ENCODE measurements around the gene NCAPD2. TPM values are rescaled to one million over a fixed set of nuclear protein-coding genes. Genes with fewer than 3 reads are reported as not detected.

The NCAPD2 gene
- total and polyA plus RNA-seq, 2 donors (not counting 1 experiment from before 2014, with no cell fraction given): 19.9 to 42.1 TPM

DNA sequence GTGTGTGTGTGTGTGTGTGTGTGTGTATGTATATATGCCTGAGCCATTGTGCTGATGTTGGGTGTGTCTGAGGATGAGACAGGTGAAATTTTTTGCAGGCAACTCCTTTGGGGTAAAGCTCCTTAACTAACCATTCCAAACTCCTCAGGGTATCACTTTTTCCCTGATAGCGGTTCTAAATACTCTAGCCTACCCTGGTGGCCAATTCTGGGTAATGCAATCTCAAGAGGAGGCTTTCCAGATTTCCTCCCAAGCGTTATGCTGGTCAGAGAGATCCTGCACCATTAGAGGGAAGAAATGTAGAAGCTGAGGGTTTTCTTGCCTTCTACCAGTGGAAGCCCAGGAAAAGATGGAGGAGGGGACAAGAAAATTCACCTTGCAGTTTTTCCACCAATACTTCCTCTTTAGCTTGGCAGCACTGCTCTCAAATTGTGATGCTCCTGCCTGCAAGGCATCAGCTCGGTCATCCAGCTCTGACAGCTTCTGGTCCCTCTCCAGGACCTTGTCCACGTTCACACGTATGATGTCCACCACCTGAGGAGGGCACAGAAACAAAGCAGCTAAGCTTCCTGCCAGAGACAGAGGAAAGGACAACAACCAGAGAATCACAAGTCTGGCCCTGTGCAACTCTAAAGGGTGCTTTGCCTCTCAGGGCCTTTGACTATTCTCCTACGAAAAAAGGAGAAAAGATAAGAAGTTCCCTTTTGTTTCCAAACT lies 28.3 kb upstream of the NCAPD2 start:
- H3K9me3 ChIP-seq (ENCODE audit: control extremely low read depth in 1 of 3, control insufficient read depth in 2 of 3, insufficient read depth in 1 of 3, low read length in 2 of 3): no peaks in the 10 kb centered on the region
- POLR2A ChIA-PET: interaction anchor here (0.6 to 2.2 kb wide), 9 partner anchors 19 to 148 kb away, joined by 3 to 33 read pairs (median 3); partner anchors contain the start of genes GAPDH and MRPL51
- ATAC-seq (ENCODE audit: low read depth): no peak
- Mint-ChIP-seq H3K4me3 (no peak overlapping the region), H3K9me3 (ENCODE audit: insufficient read depth) (no peaks in the 10 kb centered on the region), H3K27ac (peak overlapping the region; percentile 92), H3K27me3 (no peaks in the 10 kb centered on the region), H3K4me1 (peaks cover 87% of the 10 kb centered on the region)
- H3K27ac ChIP-seq (ENCODE audit: low read length in 2 of 2): peak overlapping the region; percentile 7 to 13
- H3K4me2 ChIP-seq (replicated peaks; ENCODE audit: low read depth, low read length, poor library complexity, severe bottlenecking): no peak overlapping the region
- H3K27me3 ChIP-seq (replicated peaks in 1 of 4; ENCODE audit: control extremely low read depth in 1 of 4, control insufficient read depth in 3 of 4, insufficient read depth in 4 of 4, low read length in 3 of 4): no peaks in the 10 kb centered on the region
- DNase-seq: peak; percentile 75
- intact Hi-C loops (cut with micrococcal nuclease): loop anchor here (1.0 to 10.0 kb wide), 3 partner anchors 42 to 131 kb away; no protein-coding TSS in a partner anchor
- H3K4me3 ChIP-seq (ENCODE audit: control extremely low read depth in 1 of 5, extremely low read depth in 1 of 5, insufficient read depth in 1 of 5, low read depth in 2 of 5, low read length in 4 of 5): no peak overlapping the region
- H3K36me3 ChIP-seq (replicated peaks in 1 of 2; ENCODE audit: control extremely low read depth in 1 of 2, control insufficient read depth in 1 of 2, extremely low read depth in 1 of 2, insufficient read depth in 2 of 2, low read length in 1 of 2): peaks cover 4 to 49% of the 10 kb centered on the region in 2 experiments
- TF ChIP-seq, protein P1, sequence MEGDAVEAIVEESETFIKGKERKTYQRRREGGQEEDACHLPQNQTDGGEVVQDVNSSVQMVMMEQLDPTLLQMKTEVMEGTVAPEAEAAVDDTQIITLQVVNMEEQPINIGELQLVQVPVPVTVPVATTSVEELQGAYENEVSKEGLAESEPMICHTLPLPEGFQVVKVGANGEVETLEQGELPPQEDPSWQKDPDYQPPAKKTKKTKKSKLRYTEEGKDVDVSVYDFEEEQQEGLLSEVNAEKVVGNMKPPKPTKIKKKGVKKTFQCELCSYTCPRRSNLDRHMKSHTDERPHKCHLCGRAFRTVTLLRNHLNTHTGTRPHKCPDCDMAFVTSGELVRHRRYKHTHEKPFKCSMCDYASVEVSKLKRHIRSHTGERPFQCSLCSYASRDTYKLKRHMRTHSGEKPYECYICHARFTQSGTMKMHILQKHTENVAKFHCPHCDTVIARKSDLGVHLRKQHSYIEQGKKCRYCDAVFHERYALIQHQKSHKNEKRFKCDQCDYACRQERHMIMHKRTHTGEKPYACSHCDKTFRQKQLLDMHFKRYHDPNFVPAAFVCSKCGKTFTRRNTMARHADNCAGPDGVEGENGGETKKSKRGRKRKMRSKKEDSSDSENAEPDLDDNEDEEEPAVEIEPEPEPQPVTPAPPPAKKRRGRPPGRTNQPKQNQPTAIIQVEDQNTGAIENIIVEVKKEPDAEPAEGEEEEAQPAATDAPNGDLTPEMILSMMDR (IDR thresholded peaks at IDR 0.05): peak; percentile 81
- no peak for TF ChIP-seq EZH2 (IDR thresholded peaks at IDR 0.05; ENCODE audit: borderline replicate concordance, insufficient read depth, low read depth, low read length, poor library complexity, severe bottlenecking)
- no peak overlapping the region for H3K9ac ChIP-seq (ENCODE audit: low read length)
- CTCF ChIA-PET: interaction anchor here (0.6 to 8.9 kb wide), 34 partner anchors 8 to 477 kb away, joined by 3 to 383 read pairs (median 6); partner anchors contain the start of genes CD27, GAPDH, IFFO1 and MRPL51
- peaks cover 19% of the 10 kb centered on the region for H4K20me1 ChIP-seq (ENCODE audit: control insufficient read depth, insufficient read depth, low read length, poor library complexity, severe bottlenecking)
- H2AFZ ChIP-seq (ENCODE audit: insufficient read depth, low read depth, low read length, poor library complexity, severe bottlenecking): no peak overlapping the region
- H3K4me1 ChIP-seq (ENCODE audit: control insufficient read depth in 2 of 2, insufficient read depth in 2 of 2, low read length in 2 of 2): peaks cover 61 to 87% of the 10 kb centered on the region in 2 donors
- peaks cover 55% of the 10 kb centered on the region for H3K79me2 ChIP-seq (ENCODE audit: control insufficient read depth, insufficient read depth, low read length)
- 73% methylated on average over 3 of the region's 6 CpGs for WGBS (ENCODE audit: insufficient coverage)

DNA sequence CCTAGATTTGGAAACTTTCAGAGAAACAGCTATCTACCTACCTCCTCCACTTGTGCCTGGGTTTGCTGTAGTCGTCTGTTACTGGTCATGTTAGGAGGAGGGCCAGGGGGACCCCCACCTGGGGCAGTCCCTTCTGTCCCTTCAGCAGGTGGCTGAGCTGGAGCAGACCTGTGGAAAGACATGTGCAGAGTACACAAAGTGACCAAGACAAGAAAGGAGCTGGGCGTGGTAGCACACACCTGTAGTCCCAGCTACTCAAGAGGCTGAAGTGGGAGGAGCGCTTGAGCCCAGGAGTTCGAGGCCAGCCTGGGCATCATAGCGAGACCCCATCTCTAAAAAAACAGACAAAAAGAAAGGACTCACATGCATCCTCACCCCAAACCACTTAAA lies 27.7 kb upstream of the NCAPD2 start:
- Histone ChIP-seq H3K36me3 (replicated peaks in 1 of 2; ENCODE audit: control extremely low read depth in 1 of 2, control insufficient read depth in 1 of 2, extremely low read depth in 1 of 2, insufficient read depth in 2 of 2, low read length in 1 of 2) (peaks cover 4 to 44% of the 10 kb centered on the region in 2 experiments), H3K4me1 (ENCODE audit: control insufficient read depth in 2 of 2, insufficient read depth in 2 of 2, low read length in 2 of 2) (peaks cover 57 to 84% of the 10 kb centered on the region in 2 donors), H3K4me2 (replicated peaks; ENCODE audit: low read depth, low read length, poor library complexity, severe bottlenecking) (no peak overlapping the region), H3K9me3 (ENCODE audit: control extremely low read depth in 1 of 3, control insufficient read depth in 2 of 3, insufficient read depth in 1 of 3, low read length in 2 of 3) (no peaks in the 10 kb centered on the region), H3K27me3 (replicated peaks in 1 of 4; ENCODE audit: control extremely low read depth in 1 of 4, control insufficient read depth in 3 of 4, insufficient read depth in 4 of 4, low read length in 3 of 4) (no peaks in the 10 kb centered on the region), H3K27ac (ENCODE audit: low read length in 2 of 2) (peak overlapping the region; percentile 7 to 13), H2AFZ (ENCODE audit: insufficient read depth, low read depth, low read length, poor library complexity, severe bottlenecking) (no peak overlapping the region), H3K79me2 (ENCODE audit: control insufficient read depth, insufficient read depth, low read length) (peaks cover 55% of the 10 kb centered on the region), H4K20me1 (ENCODE audit: control insufficient read depth, insufficient read depth, low read length, poor library complexity, severe bottlenecking) (peaks cover 19% of the 10 kb centered on the region), H3K4me3 (ENCODE audit: control extremely low read depth in 1 of 5, extremely low read depth in 1 of 5, insufficient read depth in 1 of 5, low read depth in 2 of 5, low read length in 4 of 5) (no peak overlapping the region), H3K9ac (ENCODE audit: low read length) (no peak overlapping the region)
- TF ChIP-seq EZH2 (IDR thresholded peaks at IDR 0.05; ENCODE audit: borderline replicate concordance, insufficient read depth, low read depth, low read length, poor library complexity, severe bottlenecking): no peak
- TF ChIP-seq, protein P1 (IDR thresholded peaks at IDR 0.05): no peak
- Mint-ChIP-seq H3K4me3 (no peak overlapping the region), H3K9me3 (ENCODE audit: insufficient read depth) (no peaks in the 10 kb centered on the region), H3K27ac (peak overlapping the region; percentile 68), H3K27me3 (no peaks in the 10 kb centered on the region), H3K4me1 (peaks cover 85% of the 10 kb centered on the region)
- intact Hi-C loops (cut with micrococcal nuclease): loop anchor here (10.0 kb wide), 1 partner anchor 131 kb away; no protein-coding TSS in a partner anchor
- 59% methylated on average over 2 of the region's 5 CpGs for WGBS (ENCODE audit: insufficient coverage)
- no peak for DNase-seq
- ChIA-PET POLR2A (interaction anchor here (0.6 to 2.2 kb wide), 5 partner anchors 20 to 148 kb away, joined by 3 to 33 read pairs (median 4); partner anchors contain the start of gene MRPL51), CTCF (interaction anchor here (0.6 to 8.9 kb wide), 30 partner anchors 9 to 478 kb away, joined by 3 to 383 read pairs (median 6); partner anchors contain the start of genes CD27, GAPDH, IFFO1 and MRPL51)
- no peak for ATAC-seq (ENCODE audit: low read depth)

Measured in B cell (primary cell).